SK-N-SH (cell line): Measurements from ENCODE around the gene PALLD. TPM values are rescaled to one million over a fixed set of nuclear protein-coding genes. Genes with fewer than 3 reads are reported as not detected.

ENCODE experiments used
- CTCF ChIA-PET: fragments of 300-600, 350-600 bp; formaldehyde crosslinking; extraction: SDS; loops from one replicate; lab custom pipeline; 2021; lab: Yijun Ruan, JAX
- POLR2A ChIA-PET: fragments of 350-600 bp; sonication (Branson Sonifier 250); formaldehyde crosslinking; extraction: SDS; loops from one replicate; lab custom pipeline; 2020; ENCODE audit warnings: antibody characterized with exemption, inconsistent platforms; lab: Yijun Ruan, JAX
- DNase-seq: peaks from one replicate; pipeline ENCODE4 v3.0.0; 2012
- H2AFZ ChIP-seq: fragments of 200-600 bp; sonication (generic); 2 replicates; pipeline ENCODE4 v1.8.1; 2016; ENCODE audit warnings: antibody characterized with exemption, mild to moderate bottlenecking, low read depth
- H3F3A ChIP-seq: fragments of 200-600 bp; sonication (generic); replicated peaks from 2 replicates; pipeline ENCODE3; 2016; ENCODE audit warnings: antibody characterized with exemption, mild to moderate bottlenecking; ENCODE audit not compliant: insufficient read depth
- H3K27ac ChIP-seq, 2 experiments: fragments of 200-500 bp in 1 of 2; fragments of 200-600 bp in 1 of 2; sonication (Bioruptor generic) in 1 of 2; sonication (generic), shearing (Covaris generic) in 1 of 2; 2 replicates each; pipeline versions ENCODE4 v1.5.1 to v1.6.1; 2014 to 2016; ENCODE audit warnings: low read depth in 2 of 2, inconsistent platforms in 1 of 2, low read length in 1 of 2, mild to moderate bottlenecking in 1 of 2, mixed read lengths in 1 of 2
- H3K27me3 ChIP-seq: fragments of 200-600 bp; sonication (generic), shearing (Covaris generic); 2 replicates; pipeline ENCODE4 v1.6.1; 2016; ENCODE audit warnings: mixed run types; ENCODE audit not compliant: insufficient read depth
- H3K36me3 ChIP-seq, 2 experiments: fragments of 200-500 bp in 1 of 2; fragments of 200-600 bp in 1 of 2; sonication (Bioruptor generic) in 1 of 2; sonication (generic) in 1 of 2; replicated peaks in 1 of 2; 2 replicates each; pipeline versions ENCODE3 to v1.5.1; 2014 to 2016; ENCODE audit warnings: low read length in 1 of 2, mild to moderate bottlenecking in 1 of 2; ENCODE audit not compliant: insufficient read depth in 2 of 2, control insufficient read depth in 1 of 2
- H3K4me1 ChIP-seq, 2 experiments: fragments of 200-500 bp in 1 of 2; fragments of 200-600 bp in 1 of 2; sonication (Bioruptor generic) in 1 of 2; sonication (generic), shearing (Covaris generic) in 1 of 2; 2 replicates each; pipeline versions ENCODE4 v1.5.1 to v1.6.1; 2014 to 2016; ENCODE audit warnings: low read depth in 1 of 2, low read length in 1 of 2, mixed run types in 1 of 2; ENCODE audit not compliant: insufficient read depth in 2 of 2, control insufficient read depth in 1 of 2
- H3K4me2 ChIP-seq: fragments of 200-600 bp; sonication (generic), shearing (Covaris generic); 2 replicates; pipeline ENCODE4 v1.6.1; 2017; ENCODE audit warnings: mixed run types
- H3K4me3 ChIP-seq, 2 experiments: fragments of 200-500 bp in 1 of 2; fragments of 200-600 bp in 1 of 2; sonication (Bioruptor generic) in 1 of 2; sonication (generic), shearing (Covaris generic) in 1 of 2; 2 replicates each; pipeline versions ENCODE4 v1.5.1 to v1.8.1; 2014 to 2016; ENCODE audit warnings: low read depth in 2 of 2, inconsistent platforms in 1 of 2, low read length in 1 of 2, mild to moderate bottlenecking in 1 of 2, mixed read lengths in 1 of 2, moderate library complexity in 1 of 2
- H3K79me2 ChIP-seq: fragments of 200-600 bp; sonication (generic); 2 replicates; pipeline ENCODE4 v1.8.1; 2017; ENCODE audit warnings: mild to moderate bottlenecking; ENCODE audit not compliant: insufficient read depth
- H3K9ac ChIP-seq: fragments of 200-600 bp; sonication (generic); 2 replicates; pipeline ENCODE4 v1.6.1; 2017; ENCODE audit warnings: mixed run types
- H3K9me2 ChIP-seq: fragments of 200-600 bp; sonication (generic); 2 replicates; pipeline ENCODE4 v1.6.1; 2017; ENCODE audit warnings: mixed run types
- H3K9me3 ChIP-seq: fragments of 200-600 bp; sonication (generic); 2 replicates; pipeline ENCODE4 v1.6.1; 2017; ENCODE audit warnings: mixed run types, mild to moderate bottlenecking, moderate library complexity
- H4K20me1 ChIP-seq: fragments of 200-600 bp; sonication (generic); 2 replicates; pipeline ENCODE4 v1.6.1; 2017; ENCODE audit warnings: mild to moderate bottlenecking, mixed run types; ENCODE audit not compliant: insufficient read depth
- CHD2 ChIP-seq: fragments of 150-350 bp; IDR thresholded peaks from 2 replicates; pipeline ENCODE4 v1.6.1; 2018; ENCODE audit warnings: low read length; ENCODE audit not compliant: partially characterized antibody
- ELF1 ChIP-seq: IDR thresholded peaks from 2 replicates; pipeline ENCODE4 v1.4.0; 2012
- EP300 ChIP-seq, 2 experiments: IDR thresholded peaks; 2 replicates each; pipeline versions ENCODE4 v1.4.0 to v1.6.1; 2012; ENCODE audit warnings: borderline replicate concordance in 1 of 2, low read depth in 1 of 2, low read length in 1 of 2
- FOXJ3 ChIP-seq: sonication (generic); formaldehyde crosslinking; IDR thresholded peaks from 2 replicates; pipeline ENCODE4 v1.5.1; 2020; ENCODE audit warnings: mild to moderate bottlenecking, missing genetic modification reagents
- FOXM1 ChIP-seq: IDR thresholded peaks from 2 replicates; pipeline ENCODE4 v1.4.0; 2012; ENCODE audit warnings: low read depth, mild to moderate bottlenecking
- GABPA ChIP-seq: IDR thresholded peaks from 2 replicates; pipeline ENCODE4 v1.4.0; 2012; ENCODE audit warnings: low read depth, mild to moderate bottlenecking
- GATA2 ChIP-seq: sonication (generic); formaldehyde crosslinking; IDR thresholded peaks from 2 replicates; pipeline ENCODE4 v1.5.0; 2020; ENCODE audit warnings: mild to moderate bottlenecking, missing genetic modification reagents
- IRF3 ChIP-seq: fragments of 150-350 bp; IDR thresholded peaks from 2 replicates; pipeline ENCODE4 v1.6.1; 2016; ENCODE audit warnings: mild to moderate bottlenecking, low read depth, low read length
- JUND ChIP-seq: IDR thresholded peaks from 2 replicates; pipeline ENCODE4 v1.4.0; 2012
- MEF2A ChIP-seq: IDR thresholded peaks from 2 replicates; pipeline ENCODE4 v1.4.0; 2012; ENCODE audit warnings: low read depth, borderline replicate concordance
- NFIC ChIP-seq: IDR thresholded peaks from 2 replicates; pipeline ENCODE4 v1.4.0; 2012; ENCODE audit warnings: borderline replicate concordance
- PBX3 ChIP-seq: IDR thresholded peaks from 2 replicates; pipeline ENCODE4; 2012
- POLR2AphosphoS5 ChIP-seq: IDR thresholded peaks from 2 replicates; pipeline ENCODE4 v1.6.1; 2012; ENCODE audit warnings: low read depth, low read length
- RAD21 ChIP-seq: IDR thresholded peaks from 2 replicates; pipeline ENCODE4 v1.6.1; 2012; ENCODE audit warnings: mild to moderate bottlenecking, low read length
- RCOR1 ChIP-seq: fragments of 150-350 bp; IDR thresholded peaks from 2 replicates; pipeline ENCODE4 v1.6.1; 2017; ENCODE audit warnings: antibody characterized with exemption, low read length
- RFX5 ChIP-seq: IDR thresholded peaks from 2 replicates; pipeline ENCODE4 v1.6.1; 2012; ENCODE audit warnings: mild to moderate bottlenecking, improper control_type of control experiment, low read length
- SIN3A ChIP-seq: IDR thresholded peaks from 2 replicates; pipeline ENCODE4 v1.6.1; 2012; ENCODE audit warnings: low read depth, mild to moderate bottlenecking, low read length, moderate library complexity, borderline replicate concordance
- SMC3 ChIP-seq: IDR thresholded peaks from 2 replicates; pipeline ENCODE4 v1.6.1; 2012; ENCODE audit warnings: low read depth, low read length, improper control_type of control experiment
- TCF12 ChIP-seq: IDR thresholded peaks from 2 replicates; pipeline ENCODE4 v1.4.0; 2012
- TEAD4 ChIP-seq: IDR thresholded peaks from 2 replicates; pipeline ENCODE4 v1.4.0; 2012; ENCODE audit warnings: mild to moderate bottlenecking, borderline replicate concordance; ENCODE audit not compliant: insufficient read depth
- YY1 ChIP-seq: IDR thresholded peaks from 2 replicates; pipeline ENCODE4 v1.4.0; 2012; ENCODE audit warnings: low read depth, mild to moderate bottlenecking
- ZBTB33 ChIP-seq: IDR thresholded peaks from 2 replicates; pipeline ENCODE4 v1.4.0; 2012; ENCODE audit warnings: low read depth, borderline replicate concordance
- WGBS: methylation state at CpG from one replicate; pipeline ENCODE4 v1.1.6; 2017; ENCODE audit warnings: low lambda C conversion rate; 5-methylcytosine and 5-hydroxymethylcytosine counted together
- polyA plus RNA-seq, 3 experiments: library from polyadenylated mRNA; depleted of rRNA; stranded (reverse); fragments of >200 nt; gene quantifications; 2 replicates each; pipeline ENCODE4 v1.2.3, GENCODE V29; 2012
- TF ChIP-seq, protein P1 (sequence below): IDR thresholded peaks from 2 replicates; pipeline ENCODE4 v1.4.0; 2012; ENCODE audit warnings: low read depth
- TF ChIP-seq, protein P2 (sequence below): fragments of 200-600 bp; sonication (generic); IDR thresholded peaks from 2 replicates; pipeline ENCODE4 v1.6.1; 2017; ENCODE audit warnings: antibody characterized with exemption, mild to moderate bottlenecking, moderate library complexity

The PALLD gene
- polyA plus RNA-seq, 1 of the 3 experiments (the other 2 are of a cell fraction), result 33.0 TPM

GRCh38 chr4:168920441-168921065 is 423.7 kb downstream of the PALLD start (continued):
- peak in 1 of 2 experiments; percentile 90; a peak in 2 of 4 replicates for TF ChIP-seq EP300 (IDR thresholded peaks at IDR 0.05; ENCODE audit: borderline replicate concordance in 1 of 2, low read depth in 1 of 2, low read length in 1 of 2)
- no peak for TF ChIP-seq YY1
- TF ChIP-seq FOXJ3 (CRISPR knock-in tag), result 0 out of 2 replicates have a peak, but pooled peaks have one; percentile 39
- TF ChIP-seq RFX5, result no peak
- no peak for TF ChIP-seq MEF2A
- peak; percentile 86 for TF ChIP-seq GATA2 (CRISPR knock-in tag)
- no peak for TF ChIP-seq SIN3A
- TF ChIP-seq NFIC, result no peak
- no peak for TF ChIP-seq GABPA
- TF ChIP-seq POLR2AphosphoS5, result no peak; the same call in 1 of the 2 replicates
- TF ChIP-seq TCF12, result 0 out of 2 replicates have a peak, but pooled peaks have one; percentile 11
- no peak for TF ChIP-seq JUND
- no peak for TF ChIP-seq CHD2
- peak; percentile 73 for TF ChIP-seq RCOR1

DNA sequence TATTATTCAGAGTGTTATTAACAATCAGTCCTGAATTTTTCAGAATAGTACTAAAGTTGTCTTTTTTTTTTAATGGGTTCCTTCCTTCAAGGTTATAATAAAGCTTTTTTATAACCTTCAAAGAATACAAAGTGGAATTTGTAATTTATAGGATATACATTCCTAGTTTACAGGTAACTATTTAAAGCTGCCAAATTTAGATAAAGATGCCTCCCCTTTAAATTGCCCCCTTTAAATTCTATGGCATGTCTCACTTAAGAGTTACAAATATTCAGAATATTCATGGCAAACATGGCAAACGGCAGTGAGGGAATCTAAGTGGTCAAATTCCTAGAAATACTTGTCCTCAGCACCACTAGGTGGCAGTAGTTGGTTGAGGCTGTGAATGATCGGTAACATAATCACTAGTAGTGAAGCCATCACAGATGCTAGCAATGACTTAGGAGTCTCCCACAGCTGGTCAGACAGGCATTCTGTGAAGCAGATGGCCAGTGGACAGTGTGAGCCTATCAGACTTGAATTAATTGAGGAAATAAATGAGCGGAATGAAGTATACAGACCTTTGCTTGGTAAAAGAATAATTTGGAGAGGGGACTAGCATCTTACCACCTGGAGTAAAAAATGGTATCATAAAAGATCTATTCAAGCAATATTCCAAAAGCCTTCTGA is 426.8 kb downstream of the PALLD start:
- Histone ChIP-seq H3K27ac (peak overlapping the region; percentile 9 to 94; a peak in 3 of 4 replicates), H3K4me3 (no peak overlapping the region), H3K36me3 (peaks cover 72 to 84% of the 10 kb centered on the region in 2 experiments), H3F3A (peaks cover 62% of the 10 kb centered on the region), H3K4me1 (peaks cover 0 to 35% of the 10 kb centered on the region in 2 experiments; a peak in 2 of 4 replicates), H3K79me2 (no peaks in the 10 kb centered on the region), H3K9me2 (no peaks in the 10 kb centered on the region), H3K4me2 (no peak overlapping the region), H4K20me1 (no peaks in the 10 kb centered on the region), H3K9me3 (no peaks in the 10 kb centered on the region), H3K27me3 (no peaks in the 10 kb centered on the region), H2AFZ (no peak overlapping the region), H3K9ac (no peak overlapping the region)
- WGBS, result 9% methylated on average over 3 of the region's 3 CpGs
- ChIA-PET POLR2A (interaction anchor here (2.0 kb wide), 1 partner anchor 86 kb away, joined by 5 read pairs; the partner anchor contains the start of gene CBR4), CTCF (interaction anchor here (0.6 to 7.9 kb wide), 52 partner anchors 9 to 1186 kb away, joined by 3 to 103 read pairs (median 5); partner anchors contain the start of gene CBR4)
- peak; percentile 60 for DNase-seq
- TF ChIP-seq ZBTB33, result no peak
- peak; percentile 72 for TF ChIP-seq RCOR1
- no peak for TF ChIP-seq IRF3
- TF ChIP-seq FOXM1, result no peak
- TF ChIP-seq SMC3, result peak; percentile 67; the same call in 1 of the 2 replicates
- TF ChIP-seq SIN3A, result no peak
- TF ChIP-seq TEAD4, result no peak
- TF ChIP-seq, protein P1, sequence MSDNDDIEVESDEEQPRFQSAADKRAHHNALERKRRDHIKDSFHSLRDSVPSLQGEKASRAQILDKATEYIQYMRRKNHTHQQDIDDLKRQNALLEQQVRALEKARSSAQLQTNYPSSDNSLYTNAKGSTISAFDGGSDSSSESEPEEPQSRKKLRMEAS, result no peak
- peak; percentile 89 for TF ChIP-seq PBX3
- TF ChIP-seq, protein P2, sequence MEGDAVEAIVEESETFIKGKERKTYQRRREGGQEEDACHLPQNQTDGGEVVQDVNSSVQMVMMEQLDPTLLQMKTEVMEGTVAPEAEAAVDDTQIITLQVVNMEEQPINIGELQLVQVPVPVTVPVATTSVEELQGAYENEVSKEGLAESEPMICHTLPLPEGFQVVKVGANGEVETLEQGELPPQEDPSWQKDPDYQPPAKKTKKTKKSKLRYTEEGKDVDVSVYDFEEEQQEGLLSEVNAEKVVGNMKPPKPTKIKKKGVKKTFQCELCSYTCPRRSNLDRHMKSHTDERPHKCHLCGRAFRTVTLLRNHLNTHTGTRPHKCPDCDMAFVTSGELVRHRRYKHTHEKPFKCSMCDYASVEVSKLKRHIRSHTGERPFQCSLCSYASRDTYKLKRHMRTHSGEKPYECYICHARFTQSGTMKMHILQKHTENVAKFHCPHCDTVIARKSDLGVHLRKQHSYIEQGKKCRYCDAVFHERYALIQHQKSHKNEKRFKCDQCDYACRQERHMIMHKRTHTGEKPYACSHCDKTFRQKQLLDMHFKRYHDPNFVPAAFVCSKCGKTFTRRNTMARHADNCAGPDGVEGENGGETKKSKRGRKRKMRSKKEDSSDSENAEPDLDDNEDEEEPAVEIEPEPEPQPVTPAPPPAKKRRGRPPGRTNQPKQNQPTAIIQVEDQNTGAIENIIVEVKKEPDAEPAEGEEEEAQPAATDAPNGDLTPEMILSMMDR, result peak; percentile 85
- peak in 1 of 2 experiments; percentile 78; a peak in 2 of 4 replicates for TF ChIP-seq EP300 (IDR thresholded peaks at IDR 0.05; ENCODE audit: borderline replicate concordance in 1 of 2, low read depth in 1 of 2, low read length in 1 of 2)
- no peak for TF ChIP-seq FOXJ3 (CRISPR knock-in tag)
- TF ChIP-seq GATA2 (CRISPR knock-in tag), result peak; percentile 67
- TF ChIP-seq RAD21, result peak; percentile 84
- no peak for TF ChIP-seq MEF2A
- no peak for TF ChIP-seq ELF1
- TF ChIP-seq TCF12, result peak; percentile 62; the same call in 1 of the 2 replicates
- TF ChIP-seq CHD2, result peak; percentile 81
- TF ChIP-seq NFIC, result no peak
